Esophagus muscularis mucosa (tissue), 4 donors: ENCODE data around the gene SFTA2. TPM values are rescaled to one million over a fixed set of nuclear protein-coding genes. Genes with fewer than 3 reads are reported as not detected.

ENCODE experiments used
- DNase-seq: peaks from one replicate; pipeline ENCODE4 v3.0.0-alpha.2; 2017; ENCODE audit errors: extremely low spot score
- H3K27ac ChIP-seq, 4 donors: fragments of 200-600 bp; sonication (generic); replicated peaks in 1 of 4; 1 replicate in 3 of 4; 2 replicates in 1 of 4; pipeline ENCODE4 v1.5.1; 2016 to 2019; ENCODE audit warnings: mild to moderate bottlenecking in 1 of 4
- H3K27me3 ChIP-seq, 4 donors: fragments of 200-600 bp; sonication (generic); one replicate each; pipeline versions ENCODE4 v1.5.1 to v1.6.0; 2016 to 2019
- H3K36me3 ChIP-seq, 4 donors: fragments of 200-600 bp; sonication (generic); one replicate each; pipeline ENCODE4 v1.5.1; 2016 to 2019
- H3K4me1 ChIP-seq, 4 donors: fragments of 200-600 bp; sonication (generic); one replicate each; pipeline ENCODE4 v1.5.1; 2016 to 2019
- H3K4me3 ChIP-seq, 4 donors: fragments of 200-600 bp; sonication (generic); 1 replicate in 2 of 4; 2 replicates in 2 of 4; pipeline ENCODE4 v1.5.1; 2016 to 2019; ENCODE audit warnings: mild to moderate bottlenecking in 4 of 4, moderate library complexity in 1 of 4
- H3K9me3 ChIP-seq, 4 donors: fragments of 200-600 bp; sonication (generic); 1 replicate in 3 of 4; 2 replicates in 1 of 4; pipeline ENCODE4 v1.5.1; 2016 to 2019
- EP300 ChIP-seq: sonication (generic); formaldehyde crosslinking; IDR thresholded peaks from one replicate; pipeline ENCODE4 v1.6.1; 2017; ENCODE audit warnings: antibody characterized with exemption
- POLR2A ChIP-seq: fragments of 450-650 bp; IDR thresholded peaks from one replicate; pipeline ENCODE4 v1.6.1; 2017; ENCODE audit warnings: antibody characterized with exemption, moderate library complexity, mild to moderate bottlenecking, low read depth
- POLR2AphosphoS5 ChIP-seq, 2 donors: sonication (generic); formaldehyde crosslinking; IDR thresholded peaks; one replicate each; pipeline ENCODE4 v1.6.1; 2017; ENCODE audit warnings: antibody characterized with exemption in 2 of 2
- WGBS: methylation state at CpG from one replicate; pipeline ENCODE4 v1.1.5; 2018; 5-methylcytosine and 5-hydroxymethylcytosine counted together
- intact Hi-C: fragments of 100-400 bp; cut with DNase I; formaldehyde crosslinking; loops from one replicate; pipeline ENCODE4 v1.15.1; 2023
- total RNA-seq, 4 donors: library from RNA; depleted of rRNA; stranded (reverse); fragments of >200 nt; gene quantifications; one replicate each; pipeline versions ENCODE4 v1.1.0 to v1.2.1, GENCODE V29; 2016
- TF ChIP-seq, protein P1 (sequence below), 3 experiments: fragments of 200-600 bp in 2 of 3; fragments of 450-650 bp in 1 of 3; sonication (generic) in 2 of 3; IDR thresholded peaks; one replicate each; pipeline ENCODE4 v1.5.1; 2017 to 2019; ENCODE audit warnings: antibody characterized with exemption in 3 of 3, mild to moderate bottlenecking in 2 of 3, moderate library complexity in 1 of 3

The SFTA2 gene
- total RNA-seq, 4 donors from 2014 or later = 1.1 TPM; not detected in 3

DNA sequence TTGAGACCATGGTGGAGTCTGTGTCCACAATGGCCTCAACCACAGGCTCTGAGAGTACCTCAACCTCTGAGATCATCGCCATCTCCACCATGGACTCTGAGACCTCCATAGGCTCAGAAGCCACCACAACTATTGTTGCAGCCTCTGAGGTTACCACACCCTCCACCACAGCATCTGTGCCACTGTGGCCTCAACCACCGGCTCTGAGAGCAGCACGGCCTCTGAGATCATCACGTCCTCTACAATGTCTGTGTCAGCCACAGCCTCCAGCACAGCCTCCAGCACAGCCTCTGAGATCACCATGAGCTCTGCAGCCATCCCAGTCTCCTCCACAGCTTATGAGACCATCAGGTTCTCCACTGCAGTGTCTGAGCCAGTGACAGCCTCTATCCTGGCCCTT lies 32.1 kb upstream of the SFTA2 start:
- TF ChIP-seq POLR2AphosphoS5 (IDR thresholded peaks at IDR 0.05) (no peak), EP300 (no peak), POLR2A (no peak)
- TF ChIP-seq, protein P1, sequence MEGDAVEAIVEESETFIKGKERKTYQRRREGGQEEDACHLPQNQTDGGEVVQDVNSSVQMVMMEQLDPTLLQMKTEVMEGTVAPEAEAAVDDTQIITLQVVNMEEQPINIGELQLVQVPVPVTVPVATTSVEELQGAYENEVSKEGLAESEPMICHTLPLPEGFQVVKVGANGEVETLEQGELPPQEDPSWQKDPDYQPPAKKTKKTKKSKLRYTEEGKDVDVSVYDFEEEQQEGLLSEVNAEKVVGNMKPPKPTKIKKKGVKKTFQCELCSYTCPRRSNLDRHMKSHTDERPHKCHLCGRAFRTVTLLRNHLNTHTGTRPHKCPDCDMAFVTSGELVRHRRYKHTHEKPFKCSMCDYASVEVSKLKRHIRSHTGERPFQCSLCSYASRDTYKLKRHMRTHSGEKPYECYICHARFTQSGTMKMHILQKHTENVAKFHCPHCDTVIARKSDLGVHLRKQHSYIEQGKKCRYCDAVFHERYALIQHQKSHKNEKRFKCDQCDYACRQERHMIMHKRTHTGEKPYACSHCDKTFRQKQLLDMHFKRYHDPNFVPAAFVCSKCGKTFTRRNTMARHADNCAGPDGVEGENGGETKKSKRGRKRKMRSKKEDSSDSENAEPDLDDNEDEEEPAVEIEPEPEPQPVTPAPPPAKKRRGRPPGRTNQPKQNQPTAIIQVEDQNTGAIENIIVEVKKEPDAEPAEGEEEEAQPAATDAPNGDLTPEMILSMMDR (IDR thresholded peaks at IDR 0.05) = no peak
- 64% methylated on average over 4 of the region's 4 CpGs for WGBS

DNA sequence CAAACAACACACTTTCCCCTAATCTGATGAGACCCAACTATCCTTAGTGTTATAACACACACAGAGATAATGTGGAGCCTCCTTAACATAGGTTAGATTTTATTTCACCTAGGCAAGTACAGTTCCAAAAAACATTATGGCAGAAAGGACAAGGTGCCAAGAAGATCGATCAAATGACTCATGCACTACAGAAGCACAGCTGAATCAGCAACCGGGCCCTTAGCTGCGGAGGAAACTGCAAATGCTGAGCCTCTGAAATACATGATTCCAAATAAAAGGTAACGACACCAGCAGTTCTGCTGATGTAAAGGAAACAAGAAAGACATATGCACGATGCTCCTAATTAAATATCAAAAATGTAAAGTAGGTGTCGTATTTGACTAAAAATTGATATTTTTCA lies 31.7 kb upstream of the SFTA2 start:
- H3K27me3 ChIP-seq = peaks cover 0 to 13% (median 0%) of the 10 kb centered on the region in 4 donors
- H3K27ac ChIP-seq = no peak overlapping the region
- intact Hi-C loops = no loop called here
- WGBS = 69% methylated on average over 6 of the region's 6 CpGs
- H3K36me3 ChIP-seq = no peaks in the 10 kb centered on the region
- no peaks in the 10 kb centered on the region for H3K9me3 ChIP-seq
- no peak overlapping the region for H3K4me3 ChIP-seq
- TF ChIP-seq POLR2AphosphoS5 (IDR thresholded peaks at IDR 0.05) (no peak), EP300 (no peak)
- TF ChIP-seq, protein P1 (IDR thresholded peaks at IDR 0.05) = no peak
- no peak for DNase-seq
- H3K4me1 ChIP-seq = no peaks in the 10 kb centered on the region

More for the DNA sequence above, 32.1 kb upstream of the SFTA2 start:
- intact Hi-C loops = no loop called here
- Histone ChIP-seq H3K27ac (no peak overlapping the region), H3K4me1 (no peaks in the 10 kb centered on the region), H3K27me3 (peaks cover 0 to 13% (median 0%) of the 10 kb centered on the region in 4 donors), H3K36me3 (no peaks in the 10 kb centered on the region), H3K9me3 (no peaks in the 10 kb centered on the region), H3K4me3 (no peak overlapping the region)
- DNase-seq = no peak

DNA sequence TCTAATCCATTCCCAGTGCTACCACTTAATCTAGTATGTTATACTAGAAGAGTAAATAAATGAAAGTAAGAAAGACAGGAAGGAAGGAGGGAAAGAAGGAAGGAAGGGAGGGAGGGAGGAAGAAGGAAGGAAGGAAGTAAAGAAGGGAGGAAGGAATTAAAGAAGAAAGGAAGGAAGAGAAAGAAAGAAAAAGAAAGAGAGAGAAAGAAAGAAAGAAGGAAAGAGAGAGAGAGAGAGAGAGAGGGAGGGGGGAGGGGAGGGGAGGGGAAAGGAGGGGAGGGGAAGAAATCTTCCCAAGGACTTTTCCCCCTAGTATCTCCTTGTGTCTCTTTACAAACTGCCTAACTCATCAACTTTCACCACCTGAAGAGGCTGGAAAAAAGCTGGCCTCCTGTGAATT lies 30.7 kb upstream of the SFTA2 start:
- DNase-seq = no peak
- no peaks in the 10 kb centered on the region for H3K36me3 ChIP-seq
- no peaks in the 10 kb centered on the region for H3K4me1 ChIP-seq
- no peak for TF ChIP-seq POLR2A
- TF ChIP-seq, protein P1 (IDR thresholded peaks at IDR 0.05) = no peak
- TF ChIP-seq POLR2AphosphoS5 (IDR thresholded peaks at IDR 0.05) = no peak
- no peak for TF ChIP-seq EP300
- intact Hi-C loops = no loop called here
- H3K9me3 ChIP-seq = no peaks in the 10 kb centered on the region
- H3K27ac ChIP-seq = no peak overlapping the region
- H3K27me3 ChIP-seq = peaks cover 0 to 13% (median 0%) of the 10 kb centered on the region in 4 donors
- no peak overlapping the region for H3K4me3 ChIP-seq

DNA sequence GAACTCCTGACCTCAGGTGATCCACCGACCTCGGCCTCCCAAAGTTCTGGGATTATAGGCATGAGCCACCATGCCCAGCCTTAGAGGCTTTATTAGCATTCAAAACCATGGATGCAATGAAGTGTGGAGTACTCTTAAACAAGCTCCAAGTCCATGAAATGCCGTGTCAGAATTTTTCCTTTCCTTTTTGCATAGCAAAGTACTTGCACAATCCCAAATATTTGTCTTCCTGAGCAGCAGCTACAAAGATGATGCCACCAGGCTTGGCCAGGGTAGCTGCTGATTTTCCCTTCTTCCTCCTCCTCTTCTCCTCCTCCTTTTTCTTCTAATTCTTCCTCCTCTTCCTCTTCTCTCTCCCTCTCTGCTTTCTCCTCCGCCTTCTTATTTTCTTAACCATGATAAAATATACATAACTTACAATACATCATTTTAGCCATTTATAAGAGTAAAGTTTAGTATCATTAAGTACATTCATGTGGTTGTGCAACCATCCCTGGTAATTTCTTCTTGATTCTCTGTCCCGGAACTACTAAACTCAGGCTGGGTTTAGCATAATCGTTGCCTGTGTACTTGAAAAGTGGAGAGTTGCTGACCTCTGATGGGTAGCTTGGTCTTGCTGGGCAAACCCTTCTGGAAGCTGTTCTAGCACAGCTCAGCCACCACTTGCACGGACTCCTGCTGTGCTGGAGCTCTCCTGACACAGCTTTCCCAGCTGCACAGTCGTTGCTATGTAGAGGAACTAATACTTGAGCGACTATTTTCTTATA lies 29.1 kb upstream of the SFTA2 start:
- no peaks in the 10 kb centered on the region for H3K36me3 ChIP-seq
- intact Hi-C loops = no loop called here
- no peak for DNase-seq
- H3K27ac ChIP-seq = no peak overlapping the region
- TF ChIP-seq, protein P1 (IDR thresholded peaks at IDR 0.05) = no peak
- no peak for TF ChIP-seq POLR2A
- no peak for TF ChIP-seq EP300
- TF ChIP-seq POLR2AphosphoS5 (IDR thresholded peaks at IDR 0.05) = no peak
- H3K9me3 ChIP-seq = no peaks in the 10 kb centered on the region
- WGBS = 65% methylated on average over 9 of the region's 9 CpGs
- peaks cover under 1 to 1% (median under 1%) of the 10 kb centered on the region in 4 donors for H3K4me1 ChIP-seq
- H3K27me3 ChIP-seq = peaks cover 0 to 20% (median 0%) of the 10 kb centered on the region in 4 donors
- no peak overlapping the region for H3K4me3 ChIP-seq
